EH (cell line): Measurements from ENCODE around the gene CAT.

ENCODE experiments used
- DNase-seq: peaks from one replicate; pipeline ENCODE4 v3.0.0-alpha.2; 2015; ENCODE audit warnings: low read depth

CAT gene

DNA sequence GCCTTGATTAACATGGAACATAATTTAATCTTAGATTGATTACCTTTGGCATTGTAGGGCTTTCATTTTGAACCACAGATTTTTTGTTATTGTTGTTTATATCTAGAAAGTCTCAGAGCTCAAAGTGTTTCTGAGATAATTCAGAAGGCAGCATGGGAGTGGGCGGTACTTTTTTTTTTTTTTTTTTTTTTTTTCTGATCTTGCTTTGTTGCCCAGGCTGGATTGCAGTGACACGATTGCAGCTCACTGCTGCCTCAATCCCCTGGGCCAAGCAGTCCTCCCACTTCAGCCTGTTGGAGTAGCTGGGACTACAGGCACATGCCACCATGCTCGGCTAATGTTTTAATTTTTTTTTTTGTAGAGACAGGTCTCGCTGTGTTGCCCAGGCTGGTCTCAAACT lies 21.5 kb downstream of the CAT start:
- DNase-seq, result no peak

DNA sequence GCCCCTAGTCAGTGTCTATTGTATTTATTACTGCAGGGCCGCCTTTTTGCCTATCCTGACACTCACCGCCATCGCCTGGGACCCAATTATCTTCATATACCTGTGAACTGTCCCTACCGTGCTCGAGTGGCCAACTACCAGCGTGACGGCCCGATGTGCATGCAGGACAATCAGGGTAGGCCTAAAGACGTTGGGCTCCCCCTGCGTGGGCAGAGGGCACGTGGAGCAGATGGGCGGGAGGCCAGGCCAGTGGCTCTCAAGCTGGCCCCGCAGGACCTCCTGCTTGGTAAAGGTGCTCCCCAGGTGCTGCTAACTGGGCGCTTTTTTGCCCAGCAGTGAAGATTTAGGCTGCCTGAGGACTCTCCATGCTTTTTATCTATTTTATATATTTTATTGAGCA lies 22.5 kb downstream of the CAT start:
- no peak for DNase-seq

DNA sequence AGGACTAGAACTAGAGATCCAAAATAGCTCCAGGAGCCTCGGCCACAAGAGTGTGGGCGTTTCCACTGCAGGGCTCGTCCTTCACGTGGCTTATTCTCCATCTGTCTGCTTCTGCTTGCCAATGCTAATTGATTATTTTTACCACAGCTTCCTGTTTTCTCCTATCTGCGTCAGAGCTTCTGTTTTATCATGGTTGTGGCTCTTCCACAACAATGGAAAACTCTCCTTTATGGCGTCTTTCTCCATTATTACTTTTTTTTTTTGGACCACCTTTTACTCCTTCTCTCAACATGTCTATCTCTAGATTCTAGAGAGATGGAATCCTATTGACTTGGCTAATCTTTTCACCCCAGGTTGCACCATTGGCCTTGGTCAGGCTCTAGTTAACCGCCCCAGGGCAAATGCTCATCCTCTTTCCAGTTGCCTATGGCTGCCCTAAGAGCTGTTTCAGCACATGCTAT lies 25.9 kb downstream of the CAT start:
- no peak for DNase-seq

DNA sequence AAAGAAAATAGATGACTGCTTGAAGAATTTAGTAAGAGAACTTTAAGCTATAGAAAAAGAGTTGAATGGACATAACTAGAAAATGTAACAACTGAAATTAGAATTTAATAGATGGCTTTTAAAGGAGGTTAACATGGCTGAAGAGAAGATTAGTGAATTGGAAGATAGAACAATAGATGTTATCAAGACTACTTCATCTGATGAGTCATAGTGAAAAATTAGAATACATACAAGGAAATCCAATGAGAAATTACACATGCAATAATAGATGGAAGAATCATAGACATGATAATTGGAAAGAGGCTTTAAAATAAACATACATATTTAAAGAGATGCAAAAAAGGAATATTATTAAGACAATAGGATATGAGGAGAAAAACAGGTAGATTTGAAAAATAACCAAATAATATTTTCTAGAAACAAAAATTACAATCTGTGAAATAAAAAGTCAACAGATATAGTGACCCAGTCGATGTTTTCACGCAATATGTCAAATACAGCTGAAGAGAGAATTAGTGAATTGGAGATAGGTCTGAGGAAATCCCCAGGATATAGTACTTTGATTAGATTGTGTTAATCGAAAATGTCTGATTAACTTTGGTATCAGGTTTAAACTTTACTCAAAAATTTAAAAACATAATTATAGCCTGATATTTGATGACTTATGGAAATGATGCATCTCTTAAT lies 28.2 kb downstream of the CAT start:
- no peak for DNase-seq

DNA sequence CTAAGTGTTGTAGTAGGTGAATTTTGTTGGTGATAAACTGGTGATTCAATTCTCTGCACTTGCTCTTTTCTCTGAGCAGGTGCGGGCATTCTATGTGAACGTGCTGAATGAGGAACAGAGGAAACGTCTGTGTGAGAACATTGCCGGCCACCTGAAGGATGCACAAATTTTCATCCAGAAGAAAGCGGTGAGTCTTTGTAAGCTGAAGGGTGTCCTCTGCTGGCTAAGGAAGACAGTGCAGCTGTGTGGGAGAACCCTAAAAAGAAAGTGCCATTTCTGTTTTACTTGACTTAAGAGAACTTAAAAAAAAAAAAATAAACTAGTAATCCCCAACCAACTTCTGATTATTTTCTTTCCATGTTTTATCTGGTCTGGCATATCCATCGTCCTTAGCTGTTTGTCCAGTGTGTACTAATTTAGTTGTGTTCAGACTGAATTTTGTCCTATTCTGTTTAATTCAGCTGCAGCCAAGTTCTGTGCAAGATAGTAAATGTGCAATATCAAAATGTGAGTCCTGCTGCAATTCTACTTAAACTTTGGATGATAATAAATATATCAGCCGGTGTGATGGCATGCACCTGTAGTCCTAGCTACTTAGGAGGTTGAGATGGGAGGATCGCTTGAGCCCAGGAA lies 29.6 kb downstream of the CAT start:
- peak; percentile 30 for DNase-seq

DNA sequence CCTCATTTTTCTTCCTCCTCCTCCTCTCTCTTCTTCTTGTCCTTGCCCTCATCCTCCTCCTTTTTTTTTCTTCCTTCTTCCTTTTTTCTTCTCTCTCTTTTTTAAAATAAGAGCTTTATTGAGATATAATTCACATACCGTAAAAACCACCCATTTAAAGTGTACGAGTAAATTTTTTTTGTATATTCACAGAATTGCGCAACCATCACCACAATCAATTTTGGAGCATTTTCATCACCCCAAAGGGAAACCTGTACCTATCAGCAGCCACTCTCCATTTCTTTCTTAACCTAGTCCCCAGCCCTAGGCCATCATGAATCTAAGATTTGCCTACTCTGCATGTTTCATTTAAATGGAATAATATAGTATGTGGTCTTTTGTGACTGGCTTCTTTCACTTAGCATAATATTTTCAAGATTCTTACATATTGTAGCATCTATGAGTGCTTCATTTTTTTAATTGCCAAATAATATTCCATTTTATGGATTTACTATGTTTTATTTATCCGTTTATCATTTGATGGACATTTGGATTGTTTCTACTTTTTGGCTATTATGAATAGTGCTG lies 35.0 kb downstream of the CAT start:
- DNase-seq, result no peak

DNA sequence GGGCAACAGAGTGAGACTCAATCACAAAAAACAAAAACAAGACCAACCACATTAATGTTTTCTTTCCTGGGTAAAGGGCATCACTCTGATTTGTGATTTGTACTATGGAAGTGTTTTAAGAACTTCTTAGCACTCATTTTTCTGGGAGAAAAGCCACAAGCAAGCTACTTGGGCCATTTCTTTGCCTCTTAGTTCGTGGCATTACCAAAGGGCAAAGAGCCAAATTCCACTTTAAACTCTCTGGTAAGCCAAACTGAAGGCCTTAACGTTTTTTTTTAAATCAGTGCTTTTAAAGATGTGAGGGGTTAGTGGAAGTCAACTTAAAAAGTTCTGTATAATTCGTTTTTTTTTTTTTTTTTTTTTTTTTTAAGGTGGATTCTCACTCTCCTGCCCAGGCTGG lies 36.9 kb downstream of the CAT start:
- DNase-seq, result peak; percentile 13

DNA sequence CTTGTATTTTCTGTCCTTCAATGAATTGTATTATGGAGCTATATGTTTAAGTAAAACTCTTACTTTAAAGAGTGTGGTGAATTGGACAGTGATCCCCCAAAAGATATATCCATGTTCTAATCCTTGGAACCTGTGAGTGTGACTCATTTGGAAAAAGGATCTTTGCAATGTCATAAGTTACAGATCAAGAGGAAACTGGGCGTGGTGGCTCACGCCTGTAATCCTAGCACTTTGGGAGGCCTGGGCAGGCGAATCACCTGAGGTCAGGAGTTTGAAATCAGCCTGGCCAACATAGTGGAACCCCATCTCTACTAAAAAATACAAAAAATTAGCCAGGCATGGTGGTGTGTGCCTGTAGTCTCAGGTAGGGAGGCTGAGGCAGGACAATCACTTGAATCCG lies 38.1 kb downstream of the CAT start:
- no peak for DNase-seq

DNA sequence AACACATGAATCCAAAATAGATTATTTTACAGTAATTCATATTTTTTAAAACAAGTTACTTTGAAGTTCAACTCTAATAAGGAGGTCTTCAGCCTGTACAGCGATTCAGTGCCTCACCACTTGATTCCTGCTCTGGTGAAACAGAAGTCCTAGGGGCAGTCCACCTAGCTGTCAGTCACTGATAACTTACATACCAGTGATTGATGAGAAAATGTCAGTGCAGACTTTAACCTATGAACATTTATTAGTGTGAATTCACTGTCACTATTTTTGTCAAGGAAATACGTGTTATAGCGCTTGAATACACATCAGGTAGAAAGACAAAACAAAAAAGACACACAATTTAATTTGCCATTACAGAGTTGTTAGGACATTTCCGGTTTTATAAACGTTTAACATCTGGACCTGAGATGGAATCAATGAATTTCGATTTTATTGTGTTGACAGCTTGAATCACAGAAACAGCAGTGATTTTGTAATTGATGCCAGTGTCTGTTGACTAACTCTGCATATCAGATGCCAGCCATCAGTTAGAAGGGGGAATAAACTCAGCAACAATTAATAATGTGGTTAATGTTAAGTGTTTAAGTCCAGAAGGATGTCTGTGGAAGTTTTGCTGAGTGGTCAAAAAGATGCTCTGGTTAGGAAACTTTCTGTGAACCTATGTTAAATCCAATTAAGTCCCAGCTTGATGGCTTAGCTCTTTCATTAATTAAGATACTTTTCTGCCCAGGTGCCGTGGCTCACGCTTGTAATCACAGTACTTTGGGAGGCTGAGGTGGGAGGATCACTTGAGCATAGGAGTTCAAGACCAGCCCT lies 40.3 kb downstream of the CAT start:
- DNase-seq, result no peak

DNA sequence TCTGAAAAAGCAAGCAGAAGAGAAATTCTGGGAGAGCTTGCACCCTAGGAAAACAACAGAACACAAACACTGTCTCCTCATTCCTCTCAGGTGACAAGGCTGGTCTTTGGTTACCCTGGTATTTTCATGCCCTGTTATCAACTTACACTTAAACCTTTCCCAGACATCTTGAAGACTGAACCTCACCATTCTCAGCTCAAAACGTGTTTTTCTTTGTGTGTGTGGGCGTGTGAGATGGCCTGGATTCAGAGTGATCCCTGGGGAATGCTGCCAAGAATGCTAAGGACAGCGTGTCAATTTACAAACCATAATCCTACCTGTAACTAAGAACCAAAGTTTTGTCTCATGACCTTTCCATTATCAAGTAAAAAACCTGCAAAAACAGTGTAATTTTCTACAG lies 41.6 kb downstream of the CAT start:
- peak; percentile 6 for DNase-seq

DNA sequence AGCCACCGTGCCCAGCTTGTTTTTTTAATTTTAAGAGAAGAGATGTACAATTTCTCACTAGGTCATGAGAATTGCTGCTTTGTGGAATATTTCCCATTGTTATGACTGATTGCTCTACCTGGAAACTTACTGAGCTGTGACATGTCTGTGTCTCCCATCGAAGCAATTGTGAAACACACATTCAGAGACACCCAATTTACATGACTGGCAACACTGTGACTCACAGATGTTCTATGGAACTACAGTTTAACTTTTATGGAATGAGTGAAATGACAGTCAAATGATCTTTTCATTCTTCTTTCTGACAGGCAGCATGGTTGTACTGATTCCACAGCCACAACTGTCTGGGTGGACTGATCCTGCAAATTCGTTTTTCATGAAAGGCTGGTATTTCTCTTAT lies 42.6 kb downstream of the CAT start:
- DNase-seq, result no peak

DNA sequence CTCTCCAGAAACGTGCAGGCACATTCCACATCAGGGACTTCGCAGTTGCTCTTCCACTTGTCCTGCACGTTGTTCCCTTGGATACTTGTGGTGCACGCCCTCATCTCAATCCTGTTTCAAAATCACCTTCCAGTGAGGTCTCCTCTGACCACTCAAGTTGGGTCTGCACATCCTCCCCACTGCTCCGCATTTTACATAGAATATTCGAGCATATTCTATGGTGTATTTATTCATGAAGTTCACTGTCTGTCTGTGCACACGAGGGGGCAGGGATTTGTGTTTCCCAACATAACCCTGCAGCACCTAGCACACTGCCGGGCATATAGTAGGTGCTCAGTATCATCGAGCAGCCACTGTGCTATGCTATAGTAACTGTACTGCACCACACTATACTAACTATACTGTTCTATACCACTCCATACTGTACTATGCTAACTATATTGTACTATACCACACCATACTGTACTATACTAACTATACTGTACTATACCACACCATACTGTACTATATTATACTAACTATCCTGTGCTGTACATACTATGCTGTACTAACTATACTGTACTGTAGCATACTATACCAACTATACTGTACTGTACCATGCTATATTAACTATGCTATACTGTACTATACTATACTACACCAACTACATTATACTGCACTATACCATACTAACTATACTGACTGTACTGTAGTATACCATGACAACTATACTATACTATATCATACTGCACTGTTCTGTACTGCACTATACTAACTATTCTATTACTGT lies 44.6 kb downstream of the CAT start:
- DNase-seq, result no peak

DNA sequence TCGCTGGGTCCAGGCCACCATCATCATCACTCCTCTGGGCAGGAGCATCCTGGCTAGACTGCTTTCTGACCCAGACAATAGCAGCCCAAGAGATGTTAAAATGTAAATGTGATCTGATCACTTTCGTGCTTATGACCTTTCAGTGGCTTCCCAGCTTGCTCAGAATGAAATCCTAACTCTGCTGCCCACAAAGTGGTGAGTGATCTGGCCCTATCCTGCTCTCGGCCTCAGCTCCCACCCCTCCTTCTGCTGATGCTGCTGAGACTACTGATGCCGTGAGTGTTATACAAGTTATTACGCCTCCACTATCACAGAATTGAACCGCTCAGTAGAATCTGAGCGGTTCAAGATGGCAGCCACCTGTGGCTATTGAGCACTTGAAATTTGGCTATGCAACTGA lies 48.7 kb downstream of the CAT start:
- DNase-seq, result no peak

DNA sequence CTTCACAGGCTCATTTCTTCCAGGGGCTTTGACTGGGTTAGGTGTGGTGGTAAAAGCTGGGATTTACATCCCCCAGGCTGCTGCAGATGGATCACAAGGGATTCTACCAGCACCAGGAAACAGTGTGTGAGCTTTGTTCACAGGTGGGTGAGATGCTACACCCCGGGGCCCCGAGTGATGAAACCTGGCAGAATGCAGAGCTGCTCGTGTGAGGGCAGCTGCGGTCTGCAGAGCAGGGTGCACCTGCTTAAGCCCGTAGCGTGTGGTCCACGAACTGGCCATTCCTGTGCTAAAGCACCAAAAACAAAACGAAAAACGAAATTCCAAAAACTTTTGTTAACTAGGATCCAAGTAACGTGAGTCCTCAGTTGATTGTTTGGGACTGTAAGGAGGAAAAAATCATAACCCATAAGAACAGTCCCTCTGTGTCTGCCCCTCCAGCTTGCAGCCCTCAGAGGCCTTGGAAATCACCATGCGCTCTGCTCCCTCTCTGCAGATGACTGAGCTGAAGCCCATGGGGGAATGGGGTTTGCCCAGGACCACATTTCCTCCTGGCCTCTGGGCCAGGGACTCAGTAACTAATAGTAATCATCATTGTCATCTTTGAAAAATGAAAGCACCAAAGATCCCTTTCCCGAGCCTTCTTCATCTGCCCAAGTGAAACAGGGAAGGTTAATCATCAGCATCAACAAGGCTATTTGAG lies 50.3 kb downstream of the CAT start:
- DNase-seq, result no peak

DNA sequence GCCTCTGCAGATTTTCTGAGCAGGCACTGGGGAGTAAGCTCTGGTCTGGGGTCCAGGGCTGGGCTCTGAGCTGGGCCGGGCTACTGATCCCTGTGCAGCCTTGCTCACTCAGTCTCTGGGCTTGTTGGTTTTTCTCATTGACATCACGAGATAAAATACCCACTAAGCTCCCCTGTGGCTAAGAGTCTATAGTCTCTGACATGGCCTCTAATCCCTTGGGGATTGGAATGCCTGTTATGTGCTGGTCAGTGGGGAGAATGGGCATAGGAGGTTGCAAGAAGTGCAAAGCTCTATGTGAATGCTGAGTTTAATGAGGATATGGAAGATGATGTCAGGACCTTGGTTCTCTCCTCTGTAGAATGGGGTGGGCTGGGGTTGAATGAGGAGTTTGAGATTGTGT lies 51.6 kb downstream of the CAT start:
- DNase-seq, result no peak

DNA sequence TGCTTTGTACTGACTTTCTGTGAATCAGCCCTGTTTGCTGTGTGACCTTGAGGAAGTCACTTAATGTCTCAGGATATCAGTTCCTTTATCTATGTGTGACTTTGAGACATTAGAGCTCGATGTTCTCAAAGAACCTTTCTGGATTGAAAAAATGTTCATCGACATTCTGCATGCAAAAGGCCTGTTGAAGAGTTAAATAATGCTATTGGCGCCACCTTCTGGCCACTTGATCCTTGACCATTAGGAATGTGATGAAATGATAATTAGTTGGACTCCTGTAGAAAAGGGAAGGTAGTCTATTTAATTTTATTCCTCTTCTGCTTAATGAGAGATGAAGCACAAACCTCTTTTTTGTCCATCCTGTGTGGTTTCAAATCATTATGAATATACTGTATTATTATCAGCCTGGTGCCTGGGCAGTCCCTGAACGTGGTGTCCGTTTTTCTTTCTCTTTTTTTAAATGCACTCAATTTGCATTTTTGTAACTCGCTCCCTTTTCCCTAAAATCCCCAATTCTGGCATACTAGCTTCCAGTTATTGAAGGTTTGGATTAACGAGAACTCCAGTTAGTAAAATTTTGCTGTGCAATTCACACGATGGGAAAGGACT lies 54.2 kb downstream of the CAT start:
- DNase-seq, result peak; percentile 65

DNA sequence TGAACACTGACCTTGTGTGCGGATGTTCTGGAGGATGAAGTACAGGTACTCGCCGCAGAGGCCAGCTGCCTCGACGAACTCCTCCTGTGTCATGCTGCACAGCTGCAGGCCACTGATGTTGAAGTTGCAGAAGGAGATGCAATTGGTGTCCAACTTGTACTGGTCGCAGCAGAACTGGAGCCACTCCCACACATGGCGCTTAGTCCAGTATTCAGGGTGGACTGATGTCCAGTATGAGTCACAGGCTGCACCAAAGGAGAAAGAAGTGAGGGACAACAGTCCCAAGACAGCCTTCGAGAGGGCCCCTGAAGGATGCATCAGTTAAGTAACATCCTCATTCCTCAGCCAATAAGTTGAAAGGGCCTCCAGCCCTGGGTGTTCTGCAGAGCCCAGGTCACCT lies 54.7 kb downstream of the CAT start:
- no peak for DNase-seq

DNA sequence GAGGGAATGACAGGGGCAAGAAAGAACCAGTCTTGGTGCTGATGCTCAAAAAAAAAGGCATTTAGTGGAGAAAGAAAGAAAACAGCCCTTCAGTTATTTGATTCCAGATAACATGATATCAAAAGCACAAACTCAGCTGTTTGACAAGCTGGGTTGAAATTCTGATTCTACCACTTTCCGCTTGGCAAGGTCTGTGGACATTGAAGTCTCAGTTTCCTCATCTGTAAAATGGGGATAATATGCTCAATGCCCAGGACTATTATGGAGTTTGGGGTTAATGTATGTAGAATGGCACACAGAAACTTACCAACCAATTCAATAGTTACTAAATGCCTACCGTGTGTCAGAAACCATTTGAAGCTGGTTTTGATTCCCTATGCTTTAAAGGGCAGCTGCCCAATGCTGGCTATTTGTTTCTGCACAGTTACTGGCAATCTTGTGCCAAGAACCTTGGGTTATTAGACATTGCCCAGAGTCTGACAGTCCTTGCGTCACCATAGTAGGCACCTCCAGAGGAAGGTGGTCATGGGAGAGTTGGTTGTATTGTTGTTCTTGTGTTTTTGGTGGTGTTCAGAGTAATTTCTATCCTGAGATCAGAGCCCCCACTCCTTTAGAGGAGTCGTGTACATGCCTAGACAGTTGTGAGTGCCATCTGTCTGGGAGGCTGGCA lies 55.3 kb downstream of the CAT start:
- DNase-seq, result no peak

DNA sequence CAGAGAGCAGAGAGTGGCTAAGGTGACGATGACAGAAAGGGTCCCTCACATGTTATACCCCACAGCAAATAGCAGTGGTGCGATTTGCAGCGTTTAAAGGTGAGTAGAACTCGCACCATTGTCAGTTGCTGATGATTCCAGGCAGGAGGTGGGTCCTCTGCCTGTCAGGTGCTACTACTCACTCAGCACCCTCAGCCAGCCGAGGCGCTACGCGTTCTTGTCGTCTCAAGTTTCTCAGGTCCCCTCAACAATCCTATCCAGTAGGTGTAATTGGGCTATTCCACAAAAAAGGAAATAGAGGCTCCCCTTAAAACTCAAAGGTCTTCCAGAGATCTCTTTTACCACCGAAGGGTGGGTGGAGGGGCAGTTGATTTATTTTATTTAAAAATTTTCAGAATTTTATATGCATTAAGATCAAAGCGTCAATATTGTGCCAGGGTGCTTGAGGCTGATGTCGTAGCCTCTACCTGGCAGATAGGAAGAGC lies 56.5 kb downstream of the CAT start:
- DNase-seq, result no peak

DNA sequence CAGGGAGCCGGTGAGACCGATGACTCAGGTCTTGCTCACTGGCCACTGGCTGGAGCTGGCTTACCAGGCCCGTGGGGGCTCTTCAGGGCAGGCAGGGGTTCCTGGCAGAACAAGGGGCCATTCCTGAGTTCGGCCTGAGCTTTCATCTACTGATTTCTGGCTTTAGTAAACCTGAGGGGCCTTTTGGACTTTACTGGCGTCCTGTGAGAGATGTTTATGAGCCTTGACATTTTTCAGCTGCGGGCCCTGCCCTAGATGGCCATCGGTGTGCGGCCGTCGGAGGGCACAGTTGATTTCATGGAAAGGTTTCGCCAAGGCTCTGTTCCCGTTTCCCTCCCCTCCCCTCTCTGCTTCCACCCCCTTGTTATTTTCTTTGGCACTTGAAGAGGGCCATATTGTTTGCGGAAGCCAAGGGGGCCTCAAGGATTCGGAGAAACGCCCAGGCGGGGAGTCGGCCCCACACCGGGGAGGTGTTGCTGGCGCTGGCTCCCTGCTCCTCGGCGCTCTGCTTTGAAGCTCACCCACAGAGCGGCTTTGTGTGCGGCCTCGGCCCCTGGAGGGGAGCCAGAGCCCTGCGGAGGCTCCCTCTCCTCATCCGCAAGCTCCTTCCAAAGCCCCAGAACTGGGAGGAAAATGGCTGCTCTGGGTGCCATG lies 57.1 kb downstream of the CAT start:
- DNase-seq, result no peak
